Colon (tissue), 2 donors: Measurements from ENCODE around the gene HIVEP1.

Experiments used
- FAIRE-seq: peaks from 2 replicates; lab custom pipeline; 2012; peaks lifted over from hg19 to GRCh38; lab: Jason Lieb, UNC
- donor health status: control.
- donor health status: control.

Gene HIVEP1

GRCh38 chr6:12012038-12012557, at the start of gene HIVEP1:
HIVEP1 (plus strand) TSS chr6:12012312; CDS start chr6:12015629, 3,317 bp downstream.
- no peak for FAIRE-seq

DNA sequence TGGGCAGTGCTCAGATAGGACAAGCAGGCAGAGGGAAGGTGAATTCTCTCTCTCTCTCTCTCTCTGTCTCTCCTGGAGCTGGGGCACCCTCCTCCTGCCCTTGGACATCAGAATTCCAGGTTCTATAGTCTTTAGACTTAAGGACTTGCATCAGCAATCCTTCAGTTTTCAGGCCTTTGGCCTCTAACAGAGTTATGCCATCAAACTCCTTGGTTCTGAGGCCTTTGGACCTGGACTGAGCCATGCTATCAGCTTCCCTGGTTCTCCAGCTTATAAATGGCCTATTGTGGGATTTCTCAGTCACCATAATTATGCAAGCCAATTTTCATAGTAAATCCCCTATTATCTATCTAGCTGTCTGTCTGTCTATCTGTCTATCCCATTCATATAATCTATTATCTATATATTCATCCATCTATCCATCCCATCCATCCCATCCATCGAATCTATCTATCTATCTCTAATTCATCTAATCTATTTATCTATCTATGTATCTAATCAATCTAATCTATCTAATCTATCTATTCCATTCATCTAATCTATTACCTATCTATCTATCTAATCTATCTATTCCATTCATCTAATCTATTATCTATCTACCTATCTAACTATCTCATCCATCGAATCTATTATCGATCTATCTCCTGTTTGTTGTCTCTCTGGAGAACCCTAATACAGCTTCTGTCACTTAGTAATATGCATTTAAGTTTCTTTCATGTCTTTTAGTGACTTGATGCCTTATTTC, 48.2 kb upstream of the HIVEP1 start:
- FAIRE-seq: no peak

GRCh38 chr6:11964729-11965335, 47.3 kb upstream of the HIVEP1 start:
- no peak for FAIRE-seq

- no peak for FAIRE-seq
These were observed 46.6 kb upstream of the HIVEP1 start for GRCh38 chr6:11965499-11965898.

DNA sequence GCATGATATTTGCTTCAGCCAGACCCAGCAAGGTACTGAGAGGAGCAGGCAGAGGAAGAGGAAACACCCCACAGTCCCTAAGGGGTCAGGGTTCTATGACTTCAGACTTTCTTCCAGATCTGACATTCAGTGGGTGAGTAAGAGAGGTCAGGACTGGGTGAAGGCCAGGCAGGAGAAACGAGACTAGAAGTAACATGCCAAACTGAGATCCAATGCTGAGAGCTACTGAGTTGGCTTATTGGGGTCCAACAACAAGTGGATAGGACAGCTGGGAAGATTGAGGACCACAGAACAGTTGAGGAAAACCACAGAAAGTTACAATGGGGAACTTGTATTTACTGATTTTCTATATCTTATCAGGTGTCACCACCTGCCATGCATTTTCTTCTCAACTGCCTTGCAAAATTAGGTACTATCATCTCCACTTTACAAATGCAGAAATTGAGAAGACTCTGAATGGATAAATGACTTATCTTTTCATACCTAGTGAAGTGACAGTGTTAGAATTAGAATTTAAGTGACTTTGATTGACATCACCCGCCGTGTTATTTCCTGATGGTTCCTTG, 43.8 kb upstream of the HIVEP1 start:
- FAIRE-seq: no peak

DNA sequence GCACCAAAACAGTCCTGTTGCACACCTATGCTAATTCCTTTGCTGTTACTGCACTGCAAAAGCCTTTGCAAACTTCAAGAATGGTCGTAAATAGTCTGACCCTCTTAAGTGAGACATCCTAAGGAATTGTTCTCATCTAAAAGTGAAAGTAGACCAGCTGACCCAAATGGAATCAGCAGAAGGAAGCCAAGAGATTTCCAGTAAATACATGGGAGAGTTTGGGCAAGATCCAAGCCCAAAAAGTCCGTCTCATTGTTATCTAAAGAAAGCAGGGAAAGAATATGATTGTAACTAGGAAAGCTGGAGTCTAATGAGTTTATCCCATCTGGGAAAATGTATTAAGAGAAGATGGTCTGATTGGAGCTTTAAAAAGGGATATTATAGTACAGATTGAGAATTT, 43.0 kb upstream of the HIVEP1 start:
- no peak for FAIRE-seq

DNA sequence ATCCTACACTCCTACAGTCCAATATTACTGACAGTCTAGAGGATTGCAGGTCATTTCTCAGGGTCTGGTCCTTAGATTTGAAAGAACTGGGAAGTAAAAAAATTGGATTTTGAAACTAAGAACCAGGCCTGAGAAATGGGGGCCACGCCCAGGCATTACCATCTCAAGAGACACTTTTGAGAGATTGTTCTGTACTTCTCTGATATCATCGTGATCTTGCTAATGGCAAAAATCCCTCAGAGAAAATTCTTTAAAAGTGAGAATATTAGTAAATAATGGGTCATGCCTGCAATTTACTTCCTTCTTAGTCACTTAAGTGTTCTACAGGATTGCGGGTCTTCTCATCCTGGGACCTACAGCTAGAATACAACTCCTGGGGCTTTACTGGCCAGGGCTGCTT, 42.0 kb upstream of the HIVEP1 start:
- FAIRE-seq: no peak

GRCh38 chr6:11971154-11971553, 41.0 kb upstream of the HIVEP1 start:
- no peak for FAIRE-seq

- no peak for FAIRE-seq
These were observed 39.8 kb upstream of the HIVEP1 start for GRCh38 chr6:11972270-11972669.

- no peak for FAIRE-seq
These were observed 39.3 kb upstream of the HIVEP1 start for GRCh38 chr6:11972806-11973205.

- FAIRE-seq: no peak
These were observed 38.9 kb upstream of the HIVEP1 start for GRCh38 chr6:11973238-11973637.

DNA sequence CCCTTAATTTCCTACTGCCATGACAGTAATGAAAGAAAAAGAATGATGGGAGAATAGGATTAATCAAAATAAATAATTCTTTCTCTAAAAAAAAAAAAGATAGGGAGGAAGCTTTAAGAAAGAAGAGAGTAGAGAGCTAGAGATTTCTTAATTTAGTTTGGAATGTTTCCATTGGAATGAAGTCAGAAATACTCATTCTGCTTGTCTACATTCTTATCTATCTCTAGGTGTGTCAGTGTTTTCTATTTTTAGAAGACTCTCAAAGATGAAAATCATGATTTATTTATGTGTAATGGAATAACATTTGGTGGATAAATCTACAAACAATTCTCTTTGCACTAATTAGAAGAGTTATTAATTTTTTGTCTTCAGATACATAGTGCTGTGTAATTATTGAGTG, 38.0 kb upstream of the HIVEP1 start:
- no peak for FAIRE-seq

DNA sequence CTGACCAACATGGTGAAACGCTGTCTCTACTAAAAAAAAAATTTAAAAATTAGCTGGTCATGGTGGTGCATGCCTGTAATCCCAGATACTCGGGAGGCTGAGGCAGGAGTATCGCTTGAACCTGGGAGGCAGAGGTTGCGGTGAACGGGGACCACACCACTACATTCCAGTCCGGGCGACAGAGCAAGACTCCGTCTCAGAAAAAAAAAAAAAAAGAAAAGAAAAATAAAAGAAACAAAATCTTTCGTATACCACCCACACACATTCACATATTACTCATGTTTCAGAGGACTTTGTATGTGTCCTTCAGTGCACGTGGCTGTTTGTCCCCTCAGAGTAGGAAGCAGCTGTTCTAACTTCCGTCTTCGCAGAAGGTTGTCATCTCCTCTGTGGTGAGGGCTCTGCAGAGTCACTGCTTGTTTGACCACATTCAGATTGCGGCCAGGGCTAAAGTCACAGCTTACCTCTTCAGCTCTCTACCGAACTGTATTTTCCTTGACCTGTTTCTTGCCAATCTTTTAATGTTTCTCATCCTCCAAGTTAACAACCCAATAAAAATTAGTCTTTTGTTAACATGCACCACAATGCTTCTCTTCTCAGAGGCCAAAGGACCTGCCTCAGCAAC, 36.6 kb upstream of the HIVEP1 start:
- no peak for FAIRE-seq

- no peak for FAIRE-seq
These were observed 35.6 kb upstream of the HIVEP1 start for GRCh38 chr6:11976489-11976888.

- no peak for FAIRE-seq
These were observed 34.9 kb upstream of the HIVEP1 start for GRCh38 chr6:11977193-11977592.

GRCh38 chr6:11977738-11978137, 34.4 kb upstream of the HIVEP1 start:
- no peak for FAIRE-seq

DNA sequence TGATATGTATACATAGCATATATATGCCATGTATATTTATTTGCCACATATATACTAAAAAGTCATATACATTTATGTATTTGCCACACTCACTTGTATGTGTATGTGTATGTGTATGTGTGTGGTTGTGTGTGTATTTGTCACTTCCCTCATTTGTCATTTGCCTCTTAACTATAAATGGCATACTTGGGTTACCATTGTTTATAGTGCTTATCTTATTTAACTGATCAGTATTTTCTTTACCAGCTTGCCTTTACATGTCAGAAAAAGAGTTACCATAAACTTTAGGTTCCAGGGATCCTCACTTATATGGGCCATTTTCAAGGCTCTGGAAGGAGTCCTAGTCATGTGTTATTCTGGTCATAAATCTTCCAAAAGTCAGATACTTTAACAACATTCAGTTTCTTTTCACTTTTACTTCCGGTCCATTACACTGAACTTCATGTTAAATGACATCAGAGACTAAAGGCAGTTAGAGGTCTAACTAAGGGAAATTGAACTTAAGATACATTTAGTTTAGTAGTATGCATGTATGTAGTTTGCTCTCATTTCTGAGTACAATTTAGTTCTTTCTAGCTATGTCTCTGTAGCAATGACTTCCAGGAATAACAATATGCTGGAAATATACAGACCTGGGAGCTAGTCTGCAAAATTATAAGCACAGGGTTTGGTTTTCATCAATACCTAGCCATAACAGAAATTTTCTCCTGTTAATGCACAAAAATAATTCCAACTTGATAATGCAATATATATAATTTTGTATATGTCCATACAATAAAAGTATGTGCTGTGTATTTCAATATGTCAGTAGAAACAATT, 33.7 kb upstream of the HIVEP1 start:
- FAIRE-seq: no peak

GRCh38 chr6:11979866-11980265, 32.2 kb upstream of the HIVEP1 start:
- FAIRE-seq: no peak

DNA sequence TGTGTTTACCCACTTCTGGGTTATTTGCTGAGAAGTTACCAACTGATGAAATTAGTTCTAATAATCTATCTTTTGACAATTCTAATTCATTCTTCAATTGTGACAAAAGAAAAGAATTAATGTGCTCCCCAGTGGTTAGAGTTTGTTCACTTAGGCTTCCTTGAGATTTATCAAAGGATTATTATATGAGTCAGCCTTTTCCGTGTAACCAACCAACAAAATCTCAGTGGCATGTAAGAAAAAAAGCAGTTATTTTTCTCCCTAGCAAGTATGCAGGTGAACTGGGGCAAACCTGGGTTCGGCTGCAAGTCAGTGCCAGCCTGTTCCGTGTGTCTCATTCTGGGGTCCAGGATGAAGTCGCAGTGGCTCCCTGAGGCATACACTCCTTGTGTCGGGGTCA, 28.8 kb upstream of the HIVEP1 start:
- no peak for FAIRE-seq

GRCh38 chr6:11987386-11987785, 24.7 kb upstream of the HIVEP1 start:
- no peak for FAIRE-seq

DNA sequence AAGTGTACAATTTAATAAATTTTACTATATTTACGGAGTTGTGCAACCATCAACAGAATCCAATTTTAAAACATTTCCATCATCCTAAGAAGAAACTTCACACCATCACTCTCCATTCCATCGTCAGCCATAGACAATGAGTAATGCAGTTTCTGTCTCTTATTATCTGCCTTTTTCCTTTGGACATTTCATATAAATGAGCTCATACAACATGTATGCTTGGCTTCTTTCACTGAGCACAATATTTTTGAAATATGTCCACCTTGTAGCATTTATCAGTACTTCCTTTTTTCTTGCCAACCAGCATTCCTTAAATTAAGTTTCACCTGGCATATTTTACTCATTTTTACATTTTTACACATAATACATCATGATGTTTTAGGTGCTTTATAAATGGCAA, 22.7 kb upstream of the HIVEP1 start:
- no peak for FAIRE-seq

DNA sequence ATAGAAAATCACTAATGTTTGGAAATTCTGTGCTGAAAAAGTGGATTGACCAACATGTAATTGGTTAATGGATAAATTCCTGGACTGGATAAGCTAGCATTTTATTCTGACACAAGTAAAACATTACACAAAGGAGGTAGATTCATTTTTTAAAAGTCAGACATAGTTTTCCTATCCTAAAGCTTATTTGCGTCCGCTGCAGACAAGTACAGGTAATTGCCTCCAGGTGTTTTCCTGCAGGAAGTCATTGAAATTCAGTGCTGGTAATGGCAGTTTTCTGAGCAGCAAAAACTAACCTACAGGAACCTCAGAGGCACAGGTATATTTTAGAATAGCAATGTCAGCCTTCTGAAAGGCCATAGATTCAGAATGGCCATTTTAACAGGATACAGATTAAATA, 20.0 kb upstream of the HIVEP1 start:
- no peak for FAIRE-seq
